GM12892 (cell line): ENCODE data around the gene CFAP299.

ENCODE experiments used
- POLR2A ChIP-seq: IDR thresholded peaks from 2 replicates; pipeline ENCODE4 v1.6.1; 2011; ENCODE audit warnings: low read depth, low read length, control low read depth
- POLR2AphosphoS5 ChIP-seq: IDR thresholded peaks from 2 replicates; pipeline ENCODE4 v1.6.1; 2011; ENCODE audit warnings: low read depth, low read length, control low read depth

GRCh38 chr4:80286451-80286850 lies 49.1 kb upstream of the CFAP299 start:
- TF ChIP-seq POLR2A (no peak), POLR2AphosphoS5 (no peak)
